B cell (primary cell): ENCODE results near the gene EXD2.

ENCODE experiments used
- EZH2 ChIP-seq: IDR thresholded peaks from 2 replicates; pipeline ENCODE4 v1.6.1; 2012; ENCODE audit warnings: borderline replicate concordance, low read depth, mild to moderate bottlenecking, moderate library complexity, low read length; ENCODE audit not compliant: insufficient read depth, poor library complexity, severe bottlenecking
- TF ChIP-seq, protein P1 (sequence below): fragments of 200-600 bp; IDR thresholded peaks from one replicate; pipeline ENCODE4 v1.8.0; 2022; ENCODE audit warnings: antibody characterized with exemption, mild to moderate bottlenecking

DNA sequence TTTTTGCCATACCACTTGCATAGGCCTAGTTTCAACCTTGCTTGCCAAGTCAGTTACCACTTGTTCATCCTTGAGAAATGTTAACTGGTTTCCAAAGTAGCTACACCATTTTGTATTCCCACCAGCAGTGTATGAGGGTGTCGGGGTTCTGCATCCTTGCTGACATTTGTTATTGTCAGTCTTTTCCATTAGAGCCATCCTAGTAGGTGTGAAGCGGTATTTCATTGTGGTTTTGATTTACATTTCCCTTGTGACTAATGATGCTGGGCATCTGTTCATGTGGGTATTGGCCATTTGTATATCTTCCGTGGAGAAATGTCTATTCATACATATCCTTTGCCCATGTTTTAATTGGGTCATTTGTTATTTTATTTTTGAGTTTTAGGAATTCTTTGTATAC is 41.1 kb downstream of the EXD2 start:
- TF ChIP-seq, protein P1, sequence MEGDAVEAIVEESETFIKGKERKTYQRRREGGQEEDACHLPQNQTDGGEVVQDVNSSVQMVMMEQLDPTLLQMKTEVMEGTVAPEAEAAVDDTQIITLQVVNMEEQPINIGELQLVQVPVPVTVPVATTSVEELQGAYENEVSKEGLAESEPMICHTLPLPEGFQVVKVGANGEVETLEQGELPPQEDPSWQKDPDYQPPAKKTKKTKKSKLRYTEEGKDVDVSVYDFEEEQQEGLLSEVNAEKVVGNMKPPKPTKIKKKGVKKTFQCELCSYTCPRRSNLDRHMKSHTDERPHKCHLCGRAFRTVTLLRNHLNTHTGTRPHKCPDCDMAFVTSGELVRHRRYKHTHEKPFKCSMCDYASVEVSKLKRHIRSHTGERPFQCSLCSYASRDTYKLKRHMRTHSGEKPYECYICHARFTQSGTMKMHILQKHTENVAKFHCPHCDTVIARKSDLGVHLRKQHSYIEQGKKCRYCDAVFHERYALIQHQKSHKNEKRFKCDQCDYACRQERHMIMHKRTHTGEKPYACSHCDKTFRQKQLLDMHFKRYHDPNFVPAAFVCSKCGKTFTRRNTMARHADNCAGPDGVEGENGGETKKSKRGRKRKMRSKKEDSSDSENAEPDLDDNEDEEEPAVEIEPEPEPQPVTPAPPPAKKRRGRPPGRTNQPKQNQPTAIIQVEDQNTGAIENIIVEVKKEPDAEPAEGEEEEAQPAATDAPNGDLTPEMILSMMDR: no peak
- no peak for TF ChIP-seq EZH2
